Panc1 (cell line): ENCODE results near the gene SRSF7. TPM values are rescaled to one million over a fixed set of nuclear protein-coding genes. Genes with fewer than 3 reads are reported as not detected.

ENCODE experiments used
- ATAC-seq: fragments of 200-7000 bp; cut with Tn5 transposase; 2 replicates; pipeline ENCODE4 v1.9.1; 2020; ENCODE audit warnings: mild to moderate bottlenecking, moderate library complexity
- BruUV-seq: library from RNA; stranded (reverse); fragments of 400-500 nt; replicated peaks from 2 replicates; lab custom pipeline; 2021; lab: Mats Ljungman, UMichigan
- CTCF ChIA-PET: fragments of 300-600 bp; sonication (Branson Sonifier 250); formaldehyde crosslinking; loops from one replicate; lab custom pipeline; 2022; ENCODE audit warnings: antibody characterized with exemption; lab: Charles Lee
- POLR2A ChIA-PET: fragments of 300-600 bp; sonication (Branson Sonifier 250); formaldehyde crosslinking; loops from one replicate; lab custom pipeline; 2022; ENCODE audit warnings: antibody characterized with exemption; lab: Charles Lee
- DNase-seq: peaks from one replicate; pipeline ENCODE4 v3.0.0-alpha.2; 2010; ENCODE audit warnings: low read depth, low spot score
- H3K27ac ChIP-seq: 2 replicates; pipeline ENCODE4 v1.5.1; 2011; ENCODE audit warnings: mild to moderate bottlenecking, low read length, inconsistent platforms
- H3K27me3 ChIP-seq: fragments of 200-500 bp; sonication (Bioruptor generic); 2 replicates; pipeline ENCODE4 v1.6.0; 2014; ENCODE audit warnings: low read length, inconsistent platforms; ENCODE audit not compliant: control insufficient read depth, insufficient read depth
- H3K36me3 ChIP-seq: fragments of 200-500 bp; sonication (Bioruptor generic); 2 replicates; pipeline ENCODE4 v1.5.1; 2014; ENCODE audit warnings: inconsistent platforms, mild to moderate bottlenecking, low read length, moderate library complexity; ENCODE audit not compliant: control insufficient read depth, insufficient read depth
- H3K4me1 ChIP-seq: 2 replicates; pipeline ENCODE4 v1.5.1; 2011; ENCODE audit warnings: inconsistent platforms, mild to moderate bottlenecking, low read length, moderate library complexity; ENCODE audit not compliant: control insufficient read depth, insufficient read depth
- H3K4me3 ChIP-seq, 2 experiments: 2 replicates each; pipeline ENCODE4 v1.5.1; 2011 to 2012; ENCODE audit warnings: low read depth in 2 of 2, low read length in 2 of 2, mild to moderate bottlenecking in 2 of 2, inconsistent platforms in 1 of 2, moderate library complexity in 1 of 2
- H3K9me3 ChIP-seq: fragments of 200-500 bp; sonication (Bioruptor generic); 2 replicates; pipeline ENCODE4 v1.5.1; 2014; ENCODE audit warnings: low read depth, mild to moderate bottlenecking, inconsistent platforms, low read length, moderate library complexity; ENCODE audit not compliant: control insufficient read depth, insufficient read depth
- CTCF ChIP-seq: fragments of 450-650 bp; IDR thresholded peaks from 2 replicates; pipeline ENCODE4 v1.5.1; 2017; ENCODE audit warnings: mild to moderate bottlenecking
- POLR2AphosphoS5 ChIP-seq: IDR thresholded peaks from 2 replicates; pipeline ENCODE4 v1.6.1; 2012; ENCODE audit warnings: mild to moderate bottlenecking, low read depth, low read length, moderate library complexity
- SIN3A ChIP-seq: IDR thresholded peaks from 2 replicates; pipeline ENCODE4 v1.6.1; 2012; ENCODE audit warnings: low read depth, mild to moderate bottlenecking, low read length, moderate library complexity, borderline replicate concordance; ENCODE audit not compliant: insufficient read depth
- TCF7L2 ChIP-seq: IDR thresholded peaks from 2 replicates; pipeline ENCODE4 v1.6.1; 2011; ENCODE audit warnings: mild to moderate bottlenecking, low read depth, low read length, inconsistent platforms
- in situ Hi-C: cut with HindIII; loops from 2 replicates; pipeline ENCODE4 v1.10.0; 2016; ENCODE audit warnings: low sequenced_read_pairs, low pct_unique_long_range_greater_than_20kb
- intact Hi-C: fragments of 100-400 bp; cut with micrococcal nuclease; formaldehyde crosslinking; loops from one replicate; pipeline ENCODE4 v1.10.0; 2022; ENCODE audit not compliant: unreplicated experiment
- total RNA-seq: library from RNA; stranded (reverse); gene quantifications from one replicate; pipeline ENCODE4 v1.2.1, GENCODE V29; 2021; ENCODE audit not compliant: unreplicated experiment
- TF ChIP-seq, protein P1 (sequence below), 2 experiments: IDR thresholded peaks; 2 replicates each; pipeline ENCODE4 v1.6.1; 2011 to 2012; ENCODE audit warnings: low read depth in 2 of 2, control low read depth in 1 of 2, low read length in 1 of 2, mild to moderate bottlenecking in 1 of 2, moderate library complexity in 1 of 2; ENCODE audit not compliant: insufficient read depth in 1 of 2

The SRSF7 gene
- total RNA-seq, 1 experiment from 2014 or later = 220 TPM

- in situ Hi-C loops (loop anchor here (25.0 kb wide), 1 partner anchor 161 kb away; no protein-coding TSS in a partner anchor), intact Hi-C loops (no loop called here)
- no peaks in the 10 kb centered on the region for H3K9me3 ChIP-seq
- peak overlapping the region; percentile 49 for H3K27ac ChIP-seq
- POLR2A ChIA-PET = interaction anchor here (0.6 kb wide), 1 partner anchor 471 kb away, joined by 3 read pairs; no protein-coding TSS in a partner anchor
- no TSS peak for BruUV-seq
- peak overlapping the region in 1 of 2 experiments; percentile 100; a peak in 2 of 4 replicates for H3K4me3 ChIP-seq
- TF ChIP-seq, protein P1, sequence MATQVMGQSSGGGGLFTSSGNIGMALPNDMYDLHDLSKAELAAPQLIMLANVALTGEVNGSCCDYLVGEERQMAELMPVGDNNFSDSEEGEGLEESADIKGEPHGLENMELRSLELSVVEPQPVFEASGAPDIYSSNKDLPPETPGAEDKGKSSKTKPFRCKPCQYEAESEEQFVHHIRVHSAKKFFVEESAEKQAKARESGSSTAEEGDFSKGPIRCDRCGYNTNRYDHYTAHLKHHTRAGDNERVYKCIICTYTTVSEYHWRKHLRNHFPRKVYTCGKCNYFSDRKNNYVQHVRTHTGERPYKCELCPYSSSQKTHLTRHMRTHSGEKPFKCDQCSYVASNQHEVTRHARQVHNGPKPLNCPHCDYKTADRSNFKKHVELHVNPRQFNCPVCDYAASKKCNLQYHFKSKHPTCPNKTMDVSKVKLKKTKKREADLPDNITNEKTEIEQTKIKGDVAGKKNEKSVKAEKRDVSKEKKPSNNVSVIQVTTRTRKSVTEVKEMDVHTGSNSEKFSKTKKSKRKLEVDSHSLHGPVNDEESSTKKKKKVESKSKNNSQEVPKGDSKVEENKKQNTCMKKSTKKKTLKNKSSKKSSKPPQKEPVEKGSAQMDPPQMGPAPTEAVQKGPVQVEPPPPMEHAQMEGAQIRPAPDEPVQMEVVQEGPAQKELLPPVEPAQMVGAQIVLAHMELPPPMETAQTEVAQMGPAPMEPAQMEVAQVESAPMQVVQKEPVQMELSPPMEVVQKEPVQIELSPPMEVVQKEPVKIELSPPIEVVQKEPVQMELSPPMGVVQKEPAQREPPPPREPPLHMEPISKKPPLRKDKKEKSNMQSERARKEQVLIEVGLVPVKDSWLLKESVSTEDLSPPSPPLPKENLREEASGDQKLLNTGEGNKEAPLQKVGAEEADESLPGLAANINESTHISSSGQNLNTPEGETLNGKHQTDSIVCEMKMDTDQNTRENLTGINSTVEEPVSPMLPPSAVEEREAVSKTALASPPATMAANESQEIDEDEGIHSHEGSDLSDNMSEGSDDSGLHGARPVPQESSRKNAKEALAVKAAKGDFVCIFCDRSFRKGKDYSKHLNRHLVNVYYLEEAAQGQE (IDR thresholded peaks at IDR 0.05; ENCODE audit: insufficient read depth in 1 of 2, low read depth in 2 of 2, low read length in 1 of 2) = no peak
- no peak for TF ChIP-seq CTCF
- TF ChIP-seq SIN3A = no peak
- CTCF ChIA-PET = no interaction called here
- peaks cover 50% of the 10 kb centered on the region for H3K4me1 ChIP-seq
- ATAC-seq (no peak), DNase-seq (no peak)
- H3K36me3 ChIP-seq = peaks cover 69% of the 10 kb centered on the region
- no peaks in the 10 kb centered on the region for H3K27me3 ChIP-seq
Observed at GRCh38 chr2:38748391-38748790, 2.8 kb downstream of the SRSF7 start.

DNA sequence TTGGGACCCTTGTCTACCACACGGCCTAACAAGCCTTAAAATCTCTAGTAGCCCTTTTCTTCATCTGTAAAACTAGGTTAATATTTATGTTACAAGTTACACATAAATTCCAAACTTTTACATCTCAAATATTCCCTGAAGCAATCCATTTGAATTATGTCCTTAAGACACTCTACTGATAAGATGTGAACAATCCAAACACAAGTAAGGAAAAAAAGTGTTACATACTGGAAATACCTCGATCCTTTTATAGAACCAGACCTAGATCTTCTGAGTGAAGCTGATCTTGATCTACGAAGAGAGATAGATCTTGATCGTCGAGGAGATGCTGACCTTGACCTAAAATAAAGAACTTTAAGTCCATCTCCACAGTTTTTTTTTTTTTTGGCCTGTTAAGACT, 3.3 kb downstream of the SRSF7 start:
- in situ Hi-C loops = loop anchor here (25.0 kb wide), 1 partner anchor 161 kb away; no protein-coding TSS in a partner anchor
- DNase-seq (no peak), ATAC-seq (no peak)
- Histone ChIP-seq H3K27me3 (no peaks in the 10 kb centered on the region), H3K27ac (peak overlapping the region; percentile 49), H3K4me1 (peaks cover 54% of the 10 kb centered on the region), H3K36me3 (peaks cover 72% of the 10 kb centered on the region), H3K4me3 (peak overlapping the region in 1 of 2 experiments; percentile 8; a peak in 2 of 4 replicates), H3K9me3 (no peaks in the 10 kb centered on the region)
- POLR2A ChIA-PET = interaction anchor here (0.6 to 0.8 kb wide), 2 partner anchors 149 to 472 kb away, joined by 3 to 4 read pairs; no protein-coding TSS in a partner anchor
- intact Hi-C loops = no loop called here
- CTCF ChIA-PET = no interaction called here
- no peak for TF ChIP-seq CTCF
- BruUV-seq = no TSS peak

GRCh38 chr2:38747007-38747424, 4.1 kb downstream of the SRSF7 start:
- ChIA-PET CTCF (no interaction called here), POLR2A (no interaction called here)
- ATAC-seq (no peak), DNase-seq (no peak)
- Histone ChIP-seq H3K4me1 (peaks cover 50% of the 10 kb centered on the region), H3K36me3 (peaks cover 72% of the 10 kb centered on the region), H3K9me3 (no peaks in the 10 kb centered on the region), H3K4me3 (no peak overlapping the region), H3K27me3 (no peaks in the 10 kb centered on the region), H3K27ac (no peak overlapping the region)
- in situ Hi-C loops = loop anchor here (25.0 kb wide), 1 partner anchor 160 kb away; no protein-coding TSS in a partner anchor
- no TSS peak for BruUV-seq
- intact Hi-C loops = no loop called here
- TF ChIP-seq POLR2AphosphoS5 = peak; percentile 36; the same call in 1 of the 2 replicates
- no peak for TF ChIP-seq CTCF
- no peak for TF ChIP-seq SIN3A
- TF ChIP-seq TCF7L2 = no peak
- TF ChIP-seq, protein P1 (IDR thresholded peaks at IDR 0.05; ENCODE audit: insufficient read depth in 1 of 2, low read depth in 2 of 2, low read length in 1 of 2) = no peak
